ENCODE measurements around the gene CDC14A.
"Not testable (repeated sequence)": the region's sequence is repeated elsewhere in the genome, so short reads cannot be mapped to it uniquely, and the experiment has no call there.

CDC14A gene

DNA sequence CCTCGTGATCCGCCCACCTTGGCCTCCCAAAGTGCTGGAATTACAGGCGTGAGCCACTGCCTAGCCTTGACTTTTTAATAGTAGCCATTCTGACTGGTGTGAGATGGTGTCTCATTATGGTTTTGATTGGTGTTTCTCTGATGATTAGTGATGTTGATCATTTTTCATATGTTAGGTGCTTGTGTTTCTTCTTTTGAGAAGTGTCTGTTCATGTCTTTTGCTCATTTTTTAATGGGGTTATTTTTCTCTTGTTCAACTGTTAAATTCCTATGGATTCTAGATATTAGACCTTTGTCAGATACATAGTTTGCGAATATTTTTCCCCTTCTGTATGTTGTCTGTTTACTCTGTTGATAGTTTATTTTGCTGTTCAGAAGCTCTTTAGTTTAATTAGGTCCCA lies 17.0 kb downstream of the CDC14A start:
- not testable (repeated sequence) for DNase-seq

DNA sequence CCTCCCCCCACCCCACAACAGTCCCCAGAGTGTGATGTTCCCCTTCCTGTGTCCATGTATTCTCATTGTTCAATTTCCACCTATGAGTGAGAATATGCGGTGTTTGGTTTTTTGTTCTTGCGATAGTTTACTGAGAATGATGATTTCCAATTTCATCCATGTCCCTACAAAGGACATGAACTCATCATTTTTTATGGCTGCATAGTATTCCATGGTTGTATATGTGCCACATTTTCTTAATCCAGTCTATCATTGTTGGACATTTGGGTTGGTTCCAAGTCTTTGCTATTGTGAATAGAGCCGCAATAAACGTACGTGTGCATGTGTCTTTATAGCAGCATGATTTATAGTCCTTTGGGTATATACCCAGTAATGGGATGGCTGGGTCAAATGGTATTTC lies 21.6 kb downstream of the CDC14A start:
- not testable (repeated sequence) for DNase-seq

DNA sequence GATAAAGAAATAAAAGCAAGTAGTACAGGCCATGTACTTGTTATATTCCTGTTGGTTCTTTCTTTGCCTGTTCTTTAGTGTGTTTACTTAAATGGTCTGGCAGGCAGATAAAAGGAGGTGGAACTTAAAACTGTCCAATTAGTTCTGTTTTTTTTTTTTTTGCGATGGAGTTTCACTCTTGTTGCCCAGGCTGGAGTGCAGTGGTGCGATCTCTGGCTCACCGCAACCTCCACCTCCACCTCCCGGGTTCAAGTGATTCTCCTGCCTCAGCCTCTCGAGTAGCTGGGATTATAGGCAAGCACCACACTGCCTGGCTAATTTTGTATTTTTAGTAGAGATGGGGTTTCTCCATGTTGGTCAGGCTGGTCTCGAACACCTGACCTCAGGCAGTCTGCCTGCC lies 24.6 kb downstream of the CDC14A start:
- DNase-seq: not testable (repeated sequence)

DNA sequence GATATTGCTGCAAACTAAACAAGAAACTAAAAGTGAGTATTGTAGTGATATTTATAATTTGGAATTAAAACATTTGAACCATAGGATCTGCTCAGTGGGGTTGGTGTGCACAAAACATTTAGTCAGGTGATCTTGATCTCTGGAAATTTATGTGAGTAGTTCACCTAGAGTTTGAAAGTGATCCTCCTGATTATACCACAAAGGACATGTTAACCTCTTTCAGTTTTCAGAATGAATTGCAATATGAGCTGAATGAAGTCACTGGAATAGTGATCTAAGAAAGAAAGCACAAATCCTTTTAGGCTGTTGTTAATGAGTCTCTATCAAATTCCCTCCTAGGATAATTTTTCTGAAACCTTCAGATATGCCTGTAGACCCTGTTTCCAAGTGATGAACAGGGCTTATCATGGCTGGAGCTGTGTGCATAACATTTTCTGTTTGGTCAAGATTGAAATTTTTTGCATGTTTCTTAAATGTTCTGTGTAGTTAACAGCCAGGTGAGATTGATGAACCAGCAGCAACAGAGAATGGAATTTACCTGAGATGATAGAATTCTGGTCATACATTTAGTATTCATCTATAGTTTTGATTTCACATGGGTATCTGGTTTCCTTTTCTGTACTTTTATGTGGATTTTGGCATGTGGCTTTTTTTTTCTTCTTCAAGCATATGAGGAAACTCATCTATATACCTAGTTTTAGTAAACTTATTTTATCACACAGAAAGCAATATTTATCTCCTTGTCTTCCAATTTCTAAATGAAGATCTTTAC lies 25.5 kb downstream of the CDC14A start:
- DNase-seq: no peak

DNA sequence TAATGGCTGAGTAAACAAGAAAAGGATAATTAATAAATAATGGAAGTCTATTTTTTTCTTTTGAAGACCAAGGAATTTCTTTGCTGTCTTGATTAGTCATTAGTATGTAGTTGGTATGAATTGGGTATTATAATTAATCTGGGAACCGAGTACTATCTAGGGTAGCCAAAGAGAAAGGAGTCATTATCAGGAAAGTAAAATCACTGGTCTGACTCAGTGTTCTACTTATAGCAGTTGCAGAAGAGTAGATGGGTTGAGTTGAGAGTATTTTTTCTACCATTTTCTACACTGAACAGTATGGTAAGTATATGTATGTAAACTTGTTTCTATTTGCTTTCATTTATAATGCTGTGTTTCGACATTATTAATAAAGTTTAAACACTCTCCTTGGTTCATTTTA lies 26.6 kb downstream of the CDC14A start:
- no peak for DNase-seq

DNA sequence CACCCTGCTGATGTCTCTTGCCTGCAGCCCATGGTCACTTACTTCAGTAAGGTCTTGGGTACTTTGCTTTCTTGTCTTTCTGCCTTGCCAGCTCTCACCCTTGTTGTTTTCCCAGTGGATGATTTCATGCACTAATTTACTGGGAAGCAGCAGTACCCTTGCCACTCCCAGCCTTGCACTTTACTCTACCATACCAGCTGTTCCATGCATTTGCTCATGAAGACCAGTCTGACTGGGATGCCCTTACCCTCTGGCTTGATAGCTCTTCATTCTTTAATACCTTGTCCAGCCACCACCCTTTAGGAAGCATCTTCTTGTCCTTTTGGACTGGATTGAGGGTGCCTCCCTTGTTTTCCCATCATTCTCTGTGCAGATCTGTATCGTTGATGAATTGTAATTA lies 28.3 kb downstream of the CDC14A start:
- DNase-seq: no peak

DNA sequence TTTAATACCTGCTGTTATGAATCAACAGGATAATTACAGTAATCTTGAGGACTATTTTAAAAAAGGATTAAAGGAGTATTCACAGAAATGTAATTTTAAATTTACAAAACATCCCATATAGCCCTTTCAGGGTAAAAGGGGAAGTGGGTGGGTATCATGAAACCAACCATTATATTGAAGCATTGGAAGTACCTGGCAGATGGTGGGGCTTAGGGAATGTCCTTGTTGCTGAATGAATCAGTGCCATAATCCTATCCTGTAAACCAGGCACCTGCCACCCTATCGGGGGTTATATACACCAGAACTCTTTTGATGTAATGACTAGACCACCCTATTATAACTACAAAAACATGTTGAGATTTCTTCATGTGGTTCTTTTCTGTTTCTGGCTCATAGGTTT lies 30.4 kb downstream of the CDC14A start:
- DNase-seq: no peak

DNA sequence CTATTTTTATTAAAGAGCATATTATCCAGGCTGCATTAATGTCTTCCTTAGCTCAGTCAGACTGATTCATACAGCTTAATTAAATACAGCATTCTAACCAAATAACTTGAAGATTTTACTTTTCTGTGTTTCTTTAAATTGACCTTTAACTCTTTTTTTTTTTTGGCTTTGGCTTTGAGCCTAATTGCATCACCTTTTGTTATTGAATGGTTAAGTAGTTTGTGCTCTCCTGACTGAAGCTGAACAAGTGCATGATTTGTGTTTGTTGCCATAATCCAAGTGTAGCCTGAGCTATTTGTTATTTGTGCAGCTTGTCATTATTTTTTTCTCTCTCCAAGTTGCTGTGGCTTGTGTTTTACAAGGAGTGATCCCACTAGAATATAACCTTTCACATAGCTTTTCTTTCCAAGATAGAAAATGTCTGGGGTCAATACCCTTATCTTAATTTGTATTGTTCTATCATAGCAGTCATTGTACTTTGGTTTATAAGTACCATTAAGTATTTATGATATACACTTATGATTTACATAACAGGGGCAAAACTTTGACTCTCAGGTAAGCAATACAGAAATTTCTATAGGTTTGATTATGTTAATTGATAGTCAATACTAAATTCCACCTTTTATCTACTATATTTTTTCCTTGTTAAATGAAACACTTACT lies 31.6 kb downstream of the CDC14A start:
- DNase-seq: no peak

DNA sequence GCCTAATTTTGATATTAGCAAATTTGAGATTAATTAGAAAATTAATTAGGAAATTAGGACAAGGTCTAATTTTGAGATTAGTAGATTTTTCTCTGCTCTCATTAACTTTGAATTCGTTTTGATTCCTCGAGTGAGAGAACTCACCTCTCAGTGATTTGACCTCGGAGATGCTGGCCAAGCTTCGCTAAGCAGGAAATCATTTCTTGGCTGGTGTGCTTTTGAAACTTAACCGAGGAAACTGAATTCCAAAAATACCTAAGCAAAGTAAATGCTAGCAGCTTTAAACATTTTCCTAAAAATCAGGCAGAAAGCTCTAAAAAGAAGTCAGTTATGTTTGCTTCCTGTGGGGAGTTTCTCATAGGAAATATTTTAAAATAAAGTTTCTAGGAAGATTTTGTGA lies 34.9 kb downstream of the CDC14A start:
- peak; percentile 32 for DNase-seq

DNA sequence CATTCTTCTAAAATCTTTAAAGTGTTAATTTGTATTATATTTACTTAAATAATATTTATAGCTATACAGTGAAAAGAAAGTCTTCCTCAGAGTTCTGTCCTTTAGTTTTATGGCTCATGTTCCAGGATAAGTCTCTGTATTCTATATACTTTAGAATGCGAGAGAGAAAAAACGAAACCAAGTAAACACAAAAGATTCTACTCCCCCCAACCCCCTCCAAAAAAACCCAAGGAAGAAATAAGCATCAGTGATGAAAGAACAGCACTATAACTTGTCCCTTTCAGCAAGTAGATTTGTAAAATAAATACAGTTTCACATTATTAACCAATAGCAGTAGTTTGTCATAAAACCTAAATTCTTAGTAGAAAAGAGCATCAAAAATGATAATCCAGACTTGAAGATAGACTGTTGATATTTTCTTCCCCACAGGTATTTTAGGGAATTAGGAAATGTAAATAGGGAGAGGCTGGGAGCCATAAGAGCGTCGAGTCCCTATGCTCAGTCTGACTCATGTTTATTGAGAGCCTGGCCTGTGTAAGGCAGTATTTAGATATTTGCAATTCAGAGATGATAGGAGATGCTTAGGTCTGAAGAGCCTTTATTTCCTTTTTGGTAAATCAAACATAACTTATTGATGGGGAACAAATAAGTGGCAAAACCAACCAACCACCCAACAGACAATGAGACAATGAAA lies 35.5 kb downstream of the CDC14A start:
- DNase-seq: no peak

DNA sequence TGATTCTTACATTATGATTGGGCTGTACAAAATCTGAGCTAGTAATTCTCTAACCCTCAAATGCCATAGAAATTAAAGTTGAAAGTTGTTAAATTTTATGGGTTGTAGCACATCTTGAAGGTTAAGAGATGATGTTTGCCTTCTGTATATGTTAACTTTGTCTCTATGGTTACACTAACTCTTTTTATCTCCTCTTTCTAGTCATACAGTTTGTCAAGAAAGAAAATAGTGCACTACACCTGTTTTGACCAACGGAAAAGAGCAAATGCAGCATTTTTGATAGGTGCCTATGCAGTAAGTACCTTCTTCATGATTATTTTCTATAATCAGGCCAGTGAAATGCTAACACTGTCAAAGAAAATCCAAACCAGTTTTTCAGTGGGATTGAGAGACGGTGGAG lies 38.2 kb downstream of the CDC14A start:
- DNase-seq: no peak

DNA sequence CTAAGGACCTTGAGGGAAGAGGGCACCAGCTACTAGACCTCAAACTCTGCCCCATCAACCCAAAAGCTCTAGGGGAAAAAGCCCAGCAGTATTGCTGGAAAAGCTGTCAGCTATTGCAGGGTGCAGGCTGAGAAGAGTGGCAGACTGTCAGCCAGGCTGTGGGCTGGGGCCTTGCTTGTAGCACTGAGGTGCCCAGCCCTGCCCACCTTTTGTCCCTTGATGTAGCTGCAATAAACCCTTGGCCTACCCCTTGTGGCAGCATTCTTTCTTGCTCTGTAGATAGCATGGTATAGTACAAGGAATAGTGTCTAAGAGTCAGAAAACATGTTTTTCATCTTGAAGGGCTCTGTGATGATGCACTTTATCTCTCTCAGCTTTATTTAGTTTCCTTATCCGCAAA lies 39.4 kb downstream of the CDC14A start:
- peak; percentile 38 for DNase-seq

DNA sequence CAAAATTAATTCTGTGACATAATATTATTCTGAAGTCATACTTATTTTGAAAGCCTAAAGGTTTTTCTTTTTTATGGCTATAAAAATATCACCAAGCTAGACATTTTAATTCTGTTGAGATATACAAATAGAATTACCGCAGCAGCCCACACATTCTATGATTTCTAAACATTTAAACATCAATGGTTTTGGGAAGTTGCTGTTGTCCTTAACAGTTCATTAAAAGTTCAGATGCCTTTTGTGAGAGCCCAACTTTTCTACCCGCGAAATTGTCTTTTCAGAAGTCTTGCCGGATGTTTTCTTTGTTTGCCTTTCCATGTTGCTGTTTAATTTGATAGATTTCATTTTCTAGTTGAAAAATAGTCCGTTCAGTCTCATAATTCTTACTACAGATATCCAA lies 40.5 kb downstream of the CDC14A start:
- DNase-seq: no peak

DNA sequence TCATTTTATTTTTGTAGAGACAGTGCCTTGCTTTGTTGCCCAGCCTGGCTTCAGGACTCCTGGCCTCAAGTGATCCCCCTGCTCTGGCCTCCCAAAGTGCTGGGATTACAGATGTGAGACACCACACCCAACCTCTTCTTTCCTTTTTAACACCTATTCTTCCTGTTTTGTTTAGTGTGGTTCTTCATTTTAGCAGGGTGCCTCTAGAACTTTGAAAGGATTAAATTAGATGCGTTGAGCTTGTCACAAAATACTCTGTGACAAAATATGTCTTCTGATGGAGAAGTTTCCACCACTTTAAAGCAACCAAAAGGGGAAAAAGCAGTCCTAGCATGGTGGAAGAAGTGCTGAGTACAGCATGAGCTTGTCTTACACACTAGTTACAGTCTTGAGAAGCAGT lies 42.0 kb downstream of the CDC14A start:
- no peak for DNase-seq

DNA sequence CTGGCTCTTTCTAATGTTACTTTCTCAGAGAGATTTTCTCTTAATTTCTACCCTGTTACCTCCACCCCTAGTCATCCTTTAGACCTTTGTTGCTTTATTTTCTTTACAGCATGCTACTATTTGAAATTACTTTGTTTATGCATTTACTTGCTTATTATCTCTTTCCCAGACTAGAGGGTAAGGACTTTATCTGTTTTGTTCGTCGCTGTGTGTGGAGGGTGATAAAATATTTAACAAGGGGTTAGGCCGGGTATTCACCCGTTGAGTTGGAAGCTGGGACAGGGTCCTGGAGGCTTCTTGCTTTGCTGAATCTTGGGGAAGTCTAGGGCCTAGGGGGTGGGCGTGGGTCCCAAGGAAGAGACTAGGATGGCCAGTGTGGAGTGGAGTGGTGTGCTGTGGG lies 43.6 kb downstream of the CDC14A start:
- DNase-seq: no peak

DNA sequence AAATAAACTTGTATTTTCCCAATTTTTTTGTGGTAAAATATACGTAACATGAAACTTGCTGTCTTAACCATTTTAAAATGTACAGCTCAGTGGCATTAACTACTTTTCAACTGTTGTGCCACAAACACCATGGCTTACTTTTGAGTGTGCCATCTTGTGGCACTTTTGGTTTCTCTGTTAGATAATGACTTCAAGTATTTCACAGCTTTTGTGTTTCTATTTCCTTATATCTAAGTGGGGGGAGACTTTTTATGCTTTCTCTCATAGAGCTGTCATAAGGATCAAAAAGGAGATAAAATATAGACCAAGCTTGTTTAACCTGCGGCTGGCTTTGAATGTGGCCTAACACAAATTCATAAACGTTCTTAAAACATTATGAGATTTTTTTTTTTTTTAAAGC lies 44.3 kb downstream of the CDC14A start:
- DNase-seq: peak; percentile 28

DNA sequence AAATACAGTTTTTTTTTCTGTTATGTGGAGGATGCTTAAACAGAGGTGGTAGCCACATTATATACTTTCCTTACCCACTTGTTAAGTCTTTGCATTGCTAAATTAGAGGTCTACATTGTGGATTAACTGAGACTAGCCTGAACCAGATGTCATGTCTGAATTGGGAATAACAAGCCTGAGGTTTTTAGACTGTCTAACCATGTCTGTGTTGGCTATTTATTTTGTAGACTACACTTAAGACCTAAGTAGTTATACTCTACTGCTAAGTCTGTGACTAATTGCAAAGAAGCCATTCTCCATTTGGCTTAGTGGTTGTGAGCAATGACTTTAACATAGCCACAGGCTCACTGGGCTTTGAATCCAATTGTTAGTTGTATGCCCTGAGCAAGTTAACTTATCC lies 45.4 kb downstream of the CDC14A start:
- no peak for DNase-seq

DNA sequence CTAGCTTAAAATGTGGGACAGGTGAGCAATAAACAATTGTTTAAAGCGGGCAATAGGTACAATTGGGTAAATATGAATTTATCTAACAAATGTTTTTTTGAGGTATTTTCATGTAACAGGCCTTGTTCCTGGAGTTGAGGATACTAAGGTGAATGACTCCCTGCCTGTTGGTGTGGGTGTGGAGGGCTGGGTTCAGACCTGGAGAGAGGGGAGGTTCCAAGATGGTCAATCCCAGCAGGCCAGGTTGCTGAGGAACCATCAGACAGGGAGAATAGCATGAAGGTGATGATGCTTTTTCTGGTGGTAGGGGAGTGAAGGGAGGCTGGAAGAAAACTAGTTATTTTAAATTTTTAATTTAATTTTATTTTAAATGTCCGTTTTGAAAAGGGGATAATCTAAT lies 46.3 kb downstream of the CDC14A start:
- no peak for DNase-seq

DNA sequence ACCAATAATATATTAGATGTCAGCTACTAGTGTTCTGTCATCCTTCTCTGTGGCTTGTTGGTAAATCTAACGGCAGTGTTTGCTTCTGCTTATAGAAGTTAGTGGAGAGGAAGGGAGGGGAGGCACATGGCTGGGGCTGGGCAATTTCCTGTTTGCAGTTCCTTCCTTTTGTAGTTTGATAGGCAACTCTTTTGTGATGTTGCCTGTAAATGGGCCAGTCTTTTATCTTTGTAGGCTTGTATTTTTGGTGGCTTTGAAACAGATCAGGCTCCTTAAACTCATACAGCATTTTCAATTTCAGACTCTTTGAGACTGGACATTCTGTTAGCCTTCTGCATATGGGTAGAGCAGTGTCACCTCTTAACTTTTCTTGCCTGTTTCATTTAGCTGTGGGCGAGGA lies 48.1 kb downstream of the CDC14A start:
- peak; percentile 80 for DNase-seq

DNA sequence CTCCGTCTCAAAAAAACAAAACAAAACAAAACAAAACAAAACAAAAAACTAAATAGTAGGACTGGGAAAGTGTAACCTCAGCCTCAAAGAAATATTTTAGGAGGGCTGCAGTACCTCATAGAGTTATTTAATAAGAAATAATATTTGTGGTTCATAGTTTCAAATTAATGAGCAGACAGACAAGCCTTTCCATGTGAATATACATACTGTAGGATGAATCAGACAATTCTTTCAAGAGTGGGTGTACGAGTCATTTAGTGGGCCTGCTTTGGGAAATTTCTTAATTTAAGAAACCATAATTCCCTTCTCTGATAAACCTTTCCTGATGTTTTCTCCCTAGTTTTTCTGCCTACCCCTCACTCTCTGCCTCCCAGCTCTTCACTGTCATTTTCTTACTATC lies 52.5 kb downstream of the CDC14A start:
- DNase-seq: no peak

DNA sequence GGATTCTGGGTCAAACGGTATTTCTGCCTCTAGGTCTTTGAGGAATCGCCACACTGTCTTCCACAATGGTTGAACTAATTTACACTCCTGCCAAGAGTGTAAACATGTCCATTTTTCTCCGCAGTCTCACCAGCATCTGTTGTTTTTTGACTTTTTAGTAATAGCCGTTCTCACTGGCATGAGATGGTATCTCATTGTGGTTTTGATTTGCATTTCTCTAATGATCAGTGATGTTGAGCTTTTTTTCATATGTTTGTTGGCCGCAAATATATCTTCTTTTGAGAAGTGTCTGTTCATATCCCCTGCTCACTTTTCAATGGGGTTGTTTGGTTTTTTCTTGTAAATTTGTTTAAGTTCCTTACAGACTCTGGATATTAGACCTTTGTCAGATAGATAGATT lies 53.6 kb downstream of the CDC14A start:
- not testable (repeated sequence) for DNase-seq

DNA sequence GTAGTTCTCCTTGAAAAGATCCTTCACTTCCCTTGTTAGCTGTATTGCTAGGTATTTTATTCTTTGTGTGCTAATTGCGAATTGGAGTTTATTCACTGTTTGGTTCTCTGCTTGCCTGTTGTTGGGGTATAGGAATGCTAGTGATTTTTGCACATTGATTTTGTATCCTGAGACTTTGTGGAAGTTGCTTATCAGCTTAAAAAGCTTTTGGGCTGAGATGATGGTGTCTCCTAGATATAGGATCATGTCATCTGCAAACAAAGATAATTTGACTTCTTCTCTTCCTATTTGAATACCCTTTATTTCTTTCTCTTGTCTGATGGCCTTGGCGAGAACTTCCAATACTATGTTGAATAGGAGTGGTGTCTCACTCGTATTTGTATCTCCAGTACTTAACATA lies 55.1 kb downstream of the CDC14A start:
- DNase-seq: not testable (repeated sequence)

DNA sequence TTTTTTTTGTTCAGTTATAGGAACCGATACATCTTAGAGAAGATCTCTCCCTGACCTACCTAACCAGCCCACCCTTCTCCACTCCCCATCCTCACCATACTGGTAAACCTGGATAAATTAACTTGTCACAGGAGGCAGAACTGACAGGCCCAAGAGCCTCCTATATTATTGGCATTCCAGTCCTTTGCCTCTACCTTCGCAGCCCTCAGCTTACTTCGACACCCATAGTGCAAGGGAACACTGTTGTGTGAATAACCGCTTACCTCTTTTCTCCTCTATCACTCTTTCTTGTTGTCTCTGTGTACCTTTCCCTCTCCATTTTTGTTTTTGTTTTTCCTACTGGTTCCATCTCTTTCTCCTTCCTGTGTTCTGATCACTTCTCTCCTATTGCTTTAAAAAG lies 58.7 kb downstream of the CDC14A start:
- DNase-seq: no peak

DNA sequence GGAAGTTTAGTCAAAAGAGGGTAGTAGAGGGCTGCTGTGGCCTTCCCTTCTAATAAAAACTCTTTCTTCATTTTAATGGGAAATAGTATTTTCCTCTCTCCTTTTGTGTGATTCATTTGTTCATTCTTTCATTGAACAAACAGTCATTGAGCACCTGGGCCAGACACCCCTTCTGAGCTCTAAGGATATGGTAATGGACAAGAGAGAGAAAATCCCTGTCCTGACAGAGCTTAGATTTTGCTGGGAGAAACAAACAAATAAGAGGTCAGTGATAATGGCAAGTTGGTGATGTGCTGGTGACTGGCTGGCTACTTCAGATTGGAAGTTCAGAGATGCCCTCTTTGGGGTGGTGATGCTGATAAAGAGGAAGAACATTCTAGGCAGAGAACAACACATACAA lies 59.3 kb downstream of the CDC14A start:
- no peak for DNase-seq
